ENCODE results near the gene RAD23B.

The RAD23B gene

GRCh38 chr9:107338911-107339659, 56.0 kb downstream of the RAD23B start:
- Histone ChIP-seq H3K4me1 (no peaks in the 10 kb centered on the region), H3K27me3 (ENCODE audit: low read depth) (no peaks in the 10 kb centered on the region), H3K4me3 (no peak overlapping the region), H3K36me3 (replicated peaks) (peaks cover under 1% of the 10 kb centered on the region), H3K9me3 (no peaks in the 10 kb centered on the region; the same call in 1 of the 2 replicates)
- DNase-seq (ENCODE audit: low spot score in 2 of 2), result no peak
- in situ Hi-C loops (cut with MboI; ENCODE audit: low sequenced_read_pairs), result no loop called here

DNA sequence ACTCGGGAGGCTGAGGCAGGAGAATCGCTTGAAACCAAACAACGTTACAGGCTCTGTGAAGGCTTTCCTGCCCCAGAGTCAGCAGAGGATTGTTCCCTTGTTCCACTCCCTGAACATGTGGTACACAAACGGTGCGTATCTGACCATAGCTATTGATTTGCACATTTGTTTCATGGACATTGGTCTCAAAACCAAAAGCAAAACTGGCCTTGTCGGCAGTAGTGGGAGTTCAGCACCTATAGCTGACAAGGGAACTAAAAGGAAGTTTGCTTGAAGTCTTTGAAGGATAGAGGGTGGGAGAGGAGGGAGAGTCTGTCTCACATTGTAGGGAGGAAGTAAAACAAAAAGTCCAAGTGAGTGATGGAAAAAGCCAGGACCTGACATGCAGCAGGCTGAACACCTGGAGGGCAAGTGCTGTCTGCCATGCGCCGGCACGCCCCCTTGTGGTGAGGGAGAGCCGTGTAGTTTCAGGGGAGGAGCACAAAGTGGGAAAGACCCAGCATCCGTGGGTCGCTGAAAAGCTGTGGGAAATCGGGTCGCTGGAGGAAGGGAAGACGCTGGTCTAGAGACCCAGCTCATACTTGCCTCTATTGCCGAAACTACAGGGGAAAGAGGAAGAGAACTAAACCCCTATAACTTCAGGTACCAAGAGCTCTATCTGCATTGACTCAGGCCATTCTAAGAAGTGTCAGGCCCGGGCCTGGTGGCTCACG, 58.0 kb downstream of the RAD23B start:
- no peaks in the 10 kb centered on the region for H3K27me3 ChIP-seq (ENCODE audit: low read depth)
- in situ Hi-C loops (cut with MboI; ENCODE audit: low sequenced_read_pairs), result no loop called here
- no peaks in the 10 kb centered on the region; the same call in 1 of the 2 replicates for H3K9me3 ChIP-seq
- H3K4me1 ChIP-seq, result no peaks in the 10 kb centered on the region
- H3K4me3 ChIP-seq, result no peak overlapping the region
- DNase-seq (ENCODE audit: low spot score in 2 of 2), result peak; percentile 64 to 90
- no peaks in the 10 kb centered on the region; the same call in none of the 2 replicates for H3K36me3 ChIP-seq (replicated peaks)

GRCh38 chr9:107342476-107343161, 59.5 kb downstream of the RAD23B start:
- Histone ChIP-seq H3K36me3 (replicated peaks) (no peaks in the 10 kb centered on the region; the same call in none of the 2 replicates), H3K4me3 (no peak overlapping the region), H3K4me1 (no peaks in the 10 kb centered on the region), H3K27me3 (ENCODE audit: low read depth) (no peaks in the 10 kb centered on the region), H3K9me3 (no peaks in the 10 kb centered on the region; the same call in 1 of the 2 replicates)
- DNase-seq (ENCODE audit: low spot score in 2 of 2), result no peak
- in situ Hi-C loops (cut with MboI; ENCODE audit: low sequenced_read_pairs), result no loop called here

GRCh38 chr9:107345327-107345726, 62.2 kb downstream of the RAD23B start:
- no peak for DNase-seq (ENCODE audit: low spot score in 2 of 2)
- H3K36me3 ChIP-seq (replicated peaks), result no peaks in the 10 kb centered on the region; the same call in 1 of the 2 replicates
- no peaks in the 10 kb centered on the region for H3K4me1 ChIP-seq
- no peaks in the 10 kb centered on the region; the same call in 1 of the 2 replicates for H3K27me3 ChIP-seq (ENCODE audit: low read depth)
- in situ Hi-C loops (cut with MboI; ENCODE audit: low sequenced_read_pairs), result no loop called here
- no peak overlapping the region for H3K4me3 ChIP-seq
- H3K9me3 ChIP-seq, result no peaks in the 10 kb centered on the region; the same call in 1 of the 2 replicates

DNA sequence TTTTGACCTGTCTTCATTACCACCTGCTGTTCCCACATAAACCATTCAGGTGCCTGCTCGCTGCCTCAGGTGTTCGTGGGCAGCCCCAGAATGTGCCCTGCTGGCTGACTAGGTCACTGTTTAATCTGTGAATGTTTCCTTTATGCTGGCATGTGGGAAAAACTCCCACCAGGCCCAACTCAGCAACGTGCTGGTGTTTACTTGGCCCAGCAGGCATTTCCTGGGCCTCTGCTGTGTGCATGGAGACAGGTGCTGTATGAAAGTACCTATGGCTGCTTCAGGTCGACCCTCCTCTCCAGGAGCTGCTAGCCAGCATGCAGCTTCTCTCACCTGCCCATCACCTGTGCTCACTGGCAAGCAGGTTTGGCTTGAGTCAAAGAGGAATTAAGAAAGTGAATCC, 65.8 kb downstream of the RAD23B start:
- H3K4me1 ChIP-seq, result no peaks in the 10 kb centered on the region
- no peaks in the 10 kb centered on the region for H3K36me3 ChIP-seq (replicated peaks)
- no peaks in the 10 kb centered on the region; the same call in 1 of the 2 replicates for H3K27me3 ChIP-seq (ENCODE audit: low read depth)
- no peak for DNase-seq (ENCODE audit: low spot score in 2 of 2)
- in situ Hi-C loops (cut with MboI; ENCODE audit: low sequenced_read_pairs), result no loop called here
- no peak overlapping the region for H3K4me3 ChIP-seq
- H3K9me3 ChIP-seq, result peaks cover 4% of the 10 kb centered on the region; the same call in 1 of the 2 replicates

DNA sequence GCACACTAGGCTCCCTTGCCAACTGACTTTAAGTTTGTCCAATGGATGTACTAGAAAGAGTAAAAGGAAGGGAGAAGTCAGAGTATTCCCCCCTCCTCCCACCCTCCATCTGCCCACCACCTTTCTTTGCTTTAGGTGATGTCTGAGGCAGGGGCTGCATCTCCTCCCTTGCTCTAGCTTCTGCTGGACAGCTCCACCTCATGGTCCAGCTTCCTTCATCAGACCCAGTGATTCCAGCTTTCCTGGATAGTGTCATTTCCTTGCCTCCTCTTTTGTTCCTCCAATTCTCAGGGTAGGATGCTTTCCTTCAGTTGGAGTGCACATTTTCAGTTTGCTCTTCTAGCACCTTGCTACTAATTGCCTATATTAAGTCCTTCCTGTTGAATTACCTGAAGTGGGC, 67.4 kb downstream of the RAD23B start:
- Histone ChIP-seq H3K27me3 (ENCODE audit: low read depth) (no peaks in the 10 kb centered on the region; the same call in 1 of the 2 replicates), H3K4me3 (no peak overlapping the region), H3K9me3 (peaks cover 4% of the 10 kb centered on the region; the same call in 1 of the 2 replicates), H3K4me1 (no peaks in the 10 kb centered on the region), H3K36me3 (replicated peaks) (no peaks in the 10 kb centered on the region)
- DNase-seq (ENCODE audit: low spot score in 2 of 2), result no peak
- in situ Hi-C loops (cut with MboI; ENCODE audit: low sequenced_read_pairs), result no loop called here

- no peaks in the 10 kb centered on the region for H3K4me1 ChIP-seq
- H3K4me3 ChIP-seq, result no peak overlapping the region
- in situ Hi-C loops (cut with MboI; ENCODE audit: low sequenced_read_pairs), result no loop called here
- H3K9me3 ChIP-seq, result peaks cover 4% of the 10 kb centered on the region; the same call in 1 of the 2 replicates
- no peaks in the 10 kb centered on the region; the same call in 1 of the 2 replicates for H3K27me3 ChIP-seq (ENCODE audit: low read depth)
- no peak for DNase-seq (ENCODE audit: low spot score in 2 of 2)
- no peaks in the 10 kb centered on the region for H3K36me3 ChIP-seq (replicated peaks)
These were observed 68.4 kb downstream of the RAD23B start for GRCh38 chr9:107351382-107352045.

DNA sequence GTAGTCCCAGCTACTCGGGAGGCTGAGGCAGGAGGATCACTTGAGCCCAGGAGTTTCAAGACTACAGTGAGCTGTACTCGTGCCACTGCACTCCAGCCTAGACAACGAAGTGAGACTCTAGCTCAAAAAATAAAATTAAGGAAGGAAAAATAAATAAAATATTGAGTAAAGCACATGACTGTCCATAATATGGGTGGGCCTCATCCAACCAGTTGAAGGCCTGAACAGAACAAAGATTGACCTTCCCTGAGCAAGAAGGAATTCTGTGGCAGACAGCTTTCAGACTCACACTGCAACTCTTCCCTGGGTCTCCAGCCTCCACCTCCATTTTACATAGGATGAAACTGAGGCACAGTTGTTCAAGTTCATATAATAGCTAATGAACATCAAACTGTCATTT, 72.3 kb downstream of the RAD23B start:
- H3K4me1 ChIP-seq, result no peaks in the 10 kb centered on the region
- in situ Hi-C loops (cut with MboI; ENCODE audit: low sequenced_read_pairs), result no loop called here
- H3K27me3 ChIP-seq (ENCODE audit: low read depth), result no peaks in the 10 kb centered on the region
- peaks cover 4% of the 10 kb centered on the region; the same call in 1 of the 2 replicates for H3K9me3 ChIP-seq
- H3K4me3 ChIP-seq, result no peak overlapping the region
- no peaks in the 10 kb centered on the region for H3K36me3 ChIP-seq (replicated peaks)
- DNase-seq (ENCODE audit: low spot score in 2 of 2), result no peak

GRCh38 chr9:107358986-107359385, 75.9 kb downstream of the RAD23B start:
- Histone ChIP-seq H3K9me3 (no peaks in the 10 kb centered on the region), H3K4me1 (no peaks in the 10 kb centered on the region), H3K36me3 (replicated peaks) (no peaks in the 10 kb centered on the region), H3K27me3 (ENCODE audit: low read depth) (no peaks in the 10 kb centered on the region), H3K4me3 (no peak overlapping the region)
- no peak for DNase-seq (ENCODE audit: low spot score in 2 of 2)
- in situ Hi-C loops (cut with MboI; ENCODE audit: low sequenced_read_pairs), result no loop called here

GRCh38 chr9:107360098-107360497, 77.0 kb downstream of the RAD23B start:
- Histone ChIP-seq H3K9me3 (no peaks in the 10 kb centered on the region), H3K36me3 (replicated peaks) (no peaks in the 10 kb centered on the region), H3K27me3 (ENCODE audit: low read depth) (no peaks in the 10 kb centered on the region), H3K4me3 (no peak overlapping the region), H3K4me1 (no peaks in the 10 kb centered on the region)
- no peak for DNase-seq (ENCODE audit: low spot score in 2 of 2)
- in situ Hi-C loops (cut with MboI; ENCODE audit: low sequenced_read_pairs), result no loop called here

GRCh38 chr9:107361816-107362215, 78.7 kb downstream of the RAD23B start:
- no peak overlapping the region for H3K4me3 ChIP-seq
- in situ Hi-C loops (cut with MboI; ENCODE audit: low sequenced_read_pairs), result no loop called here
- no peaks in the 10 kb centered on the region for H3K36me3 ChIP-seq (replicated peaks)
- DNase-seq (ENCODE audit: low spot score in 2 of 2), result no peak
- no peaks in the 10 kb centered on the region for H3K27me3 ChIP-seq (ENCODE audit: low read depth)
- H3K9me3 ChIP-seq, result no peaks in the 10 kb centered on the region
- H3K4me1 ChIP-seq, result no peaks in the 10 kb centered on the region

- 0 out of 2 replicates have a peak, but pooled peaks cover 3% of the 10 kb centered on the region for H3K4me1 ChIP-seq
- DNase-seq (ENCODE audit: low spot score in 2 of 2), result peak in 1 of 2 experiments; percentile 56
- in situ Hi-C loops (cut with MboI; ENCODE audit: low sequenced_read_pairs), result no loop called here
- no peaks in the 10 kb centered on the region for H3K27me3 ChIP-seq (ENCODE audit: low read depth)
- H3K36me3 ChIP-seq (replicated peaks), result no peaks in the 10 kb centered on the region
- no peak overlapping the region for H3K4me3 ChIP-seq
- H3K9me3 ChIP-seq, result no peaks in the 10 kb centered on the region
These were observed 80.6 kb downstream of the RAD23B start for GRCh38 chr9:107363516-107364152.

Measured in HAP-1 (cell line).